SIG-M5 treated with dmso at 0.1 percent for 504 hours (cell line): ENCODE data around the gene IL6R.
A peak's percentile ranks its signal among the peaks of the same experiment; 100 is the strongest.
"Not testable (repeated sequence)": the region's sequence is repeated elsewhere in the genome, so short reads cannot be mapped to it uniquely, and the experiment has no call there.

Experiments
- DNase-seq: peaks from one replicate; lab custom pipeline; 2025; ENCODE audit not compliant: unreplicated experiment; lab: John Stamatoyannopoulos, UW

IL6R gene

DNA sequence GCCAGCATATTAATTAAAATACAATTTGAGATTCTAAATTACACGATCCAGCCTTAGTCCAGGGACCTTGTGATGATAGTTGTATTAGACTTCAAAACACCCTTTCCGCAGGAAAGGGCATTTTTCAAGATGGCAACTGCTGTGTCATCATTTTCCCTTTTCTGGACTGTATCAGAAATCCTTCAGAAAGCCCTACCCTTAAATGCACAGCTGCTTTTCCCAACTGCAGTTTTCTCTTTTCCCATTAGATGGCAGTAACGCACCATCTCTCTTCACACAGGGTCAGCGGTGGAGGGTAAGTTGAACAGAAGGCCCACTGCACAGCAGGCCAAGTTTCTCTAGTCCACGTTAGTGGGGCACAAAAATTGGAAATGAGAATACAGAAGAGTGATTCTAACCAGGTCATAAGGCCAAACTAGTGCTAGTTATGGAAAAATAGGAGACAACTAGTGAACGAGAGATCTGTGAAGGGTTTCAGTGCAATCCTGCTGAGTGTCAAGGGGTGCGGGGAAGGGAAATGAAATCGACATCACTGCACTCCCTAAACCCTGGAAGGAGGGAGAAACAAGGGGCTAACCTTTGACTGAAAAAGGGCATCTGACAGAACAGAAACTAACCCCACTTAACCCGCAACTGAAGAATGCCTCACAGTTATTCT, 74.8 kb downstream of the IL6R start:
- DNase-seq = peak; percentile 87

- DNase-seq = peak; percentile 68
Measured at GRCh38 chr1:154481053-154481452, 75.9 kb downstream of the IL6R start.

DNA sequence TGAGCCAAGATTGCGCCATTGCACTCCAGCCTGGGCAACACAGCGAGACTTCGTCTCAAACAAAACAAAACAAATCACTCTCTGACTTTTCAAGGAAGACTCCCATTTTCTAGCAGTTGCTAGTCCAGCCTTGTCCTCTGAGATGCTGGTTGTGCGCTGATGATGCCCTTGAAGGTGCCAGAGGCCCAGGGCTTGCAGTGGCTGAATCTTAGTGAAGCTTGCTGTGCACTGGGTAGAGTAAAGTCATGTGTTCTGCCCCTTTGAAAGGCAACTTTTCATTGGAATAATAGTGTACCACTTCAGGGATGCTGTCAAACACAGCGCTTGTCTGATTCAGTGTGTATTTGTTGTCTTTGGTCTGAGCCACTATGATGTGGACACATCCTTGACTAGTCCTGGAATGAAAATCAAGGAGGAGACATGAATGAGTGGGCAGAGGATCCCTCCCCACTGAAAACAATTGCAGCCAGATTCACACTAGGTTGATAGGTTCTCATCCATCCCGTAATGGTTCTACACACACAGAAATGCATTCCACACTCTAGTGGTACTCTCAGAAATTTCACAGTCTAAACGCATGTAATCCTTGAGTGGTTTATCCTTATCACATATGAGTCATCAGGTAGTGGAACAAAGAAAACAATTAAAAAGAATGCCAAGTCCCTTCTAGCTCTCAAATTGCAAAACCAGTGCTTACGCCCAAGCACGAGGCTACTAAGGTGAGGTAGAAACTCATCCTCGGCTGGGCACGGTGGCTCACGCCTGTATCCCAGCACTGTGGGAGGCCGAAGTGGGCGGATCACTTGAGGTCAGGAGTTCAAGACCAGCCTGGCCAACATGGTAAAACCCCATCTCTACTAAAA, 79.0 kb downstream of the IL6R start:
- DNase-seq = no peak

- peak; percentile 60 for DNase-seq
Measured at GRCh38 chr1:154485106-154485505, 80.0 kb downstream of the IL6R start.

DNA sequence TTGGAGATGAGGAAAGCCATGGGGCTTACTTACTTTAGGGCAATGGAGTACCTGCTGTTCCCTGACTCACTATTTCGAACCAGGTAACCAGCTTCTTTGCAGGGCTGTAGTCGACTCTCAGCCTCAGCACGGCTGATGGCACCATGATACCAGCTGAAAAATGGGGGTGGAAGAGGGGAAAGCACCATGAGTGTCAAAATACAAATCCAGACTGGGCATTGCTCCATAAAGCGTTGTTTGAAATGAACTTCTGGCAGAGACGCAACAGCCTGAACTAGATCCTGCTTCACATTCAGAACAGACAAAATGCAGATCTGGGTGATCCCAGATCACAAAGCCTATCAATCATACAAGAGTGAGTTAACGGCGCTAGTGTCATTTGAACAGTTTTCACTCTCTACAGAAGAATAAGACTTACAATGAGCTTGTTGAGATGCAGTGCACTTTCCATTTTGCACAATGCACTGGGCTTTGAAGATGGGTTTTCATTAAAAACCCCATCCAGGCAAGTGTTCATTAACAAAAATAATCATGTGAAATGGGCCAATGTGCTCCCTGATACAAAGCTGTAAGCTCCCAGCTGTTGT, 80.9 kb downstream of the IL6R start:
- DNase-seq = no peak

- not testable (repeated sequence) for DNase-seq
Measured at GRCh38 chr1:154486756-154487155, 81.6 kb downstream of the IL6R start.

DNA sequence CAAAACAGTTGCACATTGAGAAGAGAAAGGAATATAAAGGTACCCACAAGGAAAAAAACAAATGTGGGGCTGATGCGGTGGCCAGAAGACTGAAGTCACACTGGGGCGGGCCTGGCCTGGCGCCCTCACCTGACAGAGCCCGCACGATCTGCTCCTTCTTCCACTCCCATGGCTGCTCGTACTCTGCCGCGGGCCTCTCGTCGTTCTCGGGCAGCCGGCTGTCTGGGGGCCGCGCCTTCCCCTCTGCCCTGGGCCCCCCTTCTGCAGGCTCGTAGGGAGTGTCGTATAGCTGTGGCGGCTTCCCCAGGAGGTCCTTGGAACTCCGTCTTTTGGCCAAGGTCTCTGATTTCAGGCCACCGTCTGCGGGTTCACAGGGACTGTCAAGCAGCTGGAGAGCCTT, 83.8 kb downstream of the IL6R start:
- DNase-seq = no peak

- DNase-seq = no peak
Measured at GRCh38 chr1:154489695-154490274, 84.6 kb downstream of the IL6R start.

- no peak for DNase-seq
Measured at GRCh38 chr1:154490317-154490716, 85.2 kb downstream of the IL6R start.

- DNase-seq = no peak
Measured at GRCh38 chr1:154492115-154492514, 87.0 kb downstream of the IL6R start.

DNA sequence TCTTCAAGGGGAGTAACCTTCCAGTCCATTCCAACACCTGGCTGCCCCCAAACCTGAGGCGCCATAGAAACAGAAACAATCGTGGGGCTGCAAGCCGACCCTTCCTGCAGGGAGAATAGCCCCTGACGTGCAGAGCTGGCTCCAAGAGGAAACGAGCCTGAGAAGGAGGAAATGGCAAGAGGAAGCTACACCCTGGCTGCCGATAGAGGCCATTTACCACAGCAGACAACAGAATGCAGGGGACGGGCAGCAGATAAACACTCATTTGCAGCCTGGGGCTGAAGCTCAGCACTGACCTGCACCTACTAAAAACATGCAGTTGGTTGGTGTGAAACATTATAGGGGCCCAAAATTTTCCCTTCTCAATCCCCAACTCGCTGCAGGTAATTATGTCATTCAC, 88.1 kb downstream of the IL6R start:
- DNase-seq = peak; percentile 83

DNA sequence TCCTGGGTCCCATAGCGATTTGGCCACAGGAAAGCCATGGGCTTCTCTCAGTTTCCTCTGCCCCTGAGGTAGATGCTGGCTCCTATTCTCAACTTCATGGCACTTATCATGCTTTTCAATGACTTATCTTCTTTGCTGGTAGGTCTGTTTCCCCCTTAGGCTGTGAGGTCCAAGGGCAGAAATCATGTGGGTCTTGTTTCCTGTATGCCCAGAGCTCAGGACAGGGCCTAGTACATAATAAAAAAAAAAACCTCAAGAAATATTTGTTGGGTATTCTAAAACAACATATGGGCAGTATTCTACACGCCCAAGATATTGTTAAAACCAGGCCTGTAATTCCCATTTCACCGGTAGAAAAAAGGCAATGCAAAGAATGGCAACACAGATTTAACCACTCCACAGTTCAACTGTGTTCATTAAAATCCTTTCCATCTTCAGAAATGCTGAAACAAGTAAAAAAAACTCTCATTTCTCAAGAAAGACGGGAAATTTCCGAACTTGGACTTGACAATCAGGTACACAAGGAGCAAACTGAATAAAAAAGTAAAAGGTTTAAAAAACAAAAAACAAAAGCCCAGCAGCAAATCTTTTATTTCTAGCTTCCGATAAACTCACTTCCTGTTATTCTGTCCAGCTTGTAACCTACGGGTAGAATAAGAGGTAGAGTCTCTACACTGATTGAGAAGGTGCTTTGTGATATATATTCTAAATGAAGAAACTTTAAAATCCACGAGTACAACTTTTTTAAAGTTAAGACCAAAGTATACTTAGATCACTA, 90.5 kb downstream of the IL6R start:
- DNase-seq = no peak

GRCh38 chr1:154496383-154496782, 91.2 kb downstream of the IL6R start:
- no peak for DNase-seq

- DNase-seq = no peak
Measured at GRCh38 chr1:154497026-154497806, 92.1 kb downstream of the IL6R start.

DNA sequence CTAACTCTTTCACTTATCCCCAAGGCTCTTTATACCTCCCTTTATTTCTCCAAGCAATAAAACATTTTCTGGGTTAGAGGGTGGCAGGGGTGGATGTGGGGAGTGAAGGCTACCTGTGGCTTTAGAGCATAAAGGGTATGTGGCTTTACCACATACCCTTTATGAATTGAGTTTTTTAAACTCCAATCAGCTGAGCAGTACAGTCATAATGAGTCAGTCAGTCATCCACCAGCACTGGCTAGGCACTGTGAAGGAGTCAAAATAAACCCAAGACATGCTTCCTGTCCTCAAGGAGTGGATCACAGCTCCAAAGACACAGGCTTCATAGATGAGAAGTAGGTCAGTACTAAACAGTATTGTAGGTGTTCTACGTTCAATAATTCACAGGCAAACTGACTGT, 94.3 kb downstream of the IL6R start:
- no peak for DNase-seq

GRCh38 chr1:154500533-154500932, 95.4 kb downstream of the IL6R start:
- no peak for DNase-seq

- no peak for DNase-seq
Measured at GRCh38 chr1:154501423-154502065, 96.4 kb downstream of the IL6R start.

DNA sequence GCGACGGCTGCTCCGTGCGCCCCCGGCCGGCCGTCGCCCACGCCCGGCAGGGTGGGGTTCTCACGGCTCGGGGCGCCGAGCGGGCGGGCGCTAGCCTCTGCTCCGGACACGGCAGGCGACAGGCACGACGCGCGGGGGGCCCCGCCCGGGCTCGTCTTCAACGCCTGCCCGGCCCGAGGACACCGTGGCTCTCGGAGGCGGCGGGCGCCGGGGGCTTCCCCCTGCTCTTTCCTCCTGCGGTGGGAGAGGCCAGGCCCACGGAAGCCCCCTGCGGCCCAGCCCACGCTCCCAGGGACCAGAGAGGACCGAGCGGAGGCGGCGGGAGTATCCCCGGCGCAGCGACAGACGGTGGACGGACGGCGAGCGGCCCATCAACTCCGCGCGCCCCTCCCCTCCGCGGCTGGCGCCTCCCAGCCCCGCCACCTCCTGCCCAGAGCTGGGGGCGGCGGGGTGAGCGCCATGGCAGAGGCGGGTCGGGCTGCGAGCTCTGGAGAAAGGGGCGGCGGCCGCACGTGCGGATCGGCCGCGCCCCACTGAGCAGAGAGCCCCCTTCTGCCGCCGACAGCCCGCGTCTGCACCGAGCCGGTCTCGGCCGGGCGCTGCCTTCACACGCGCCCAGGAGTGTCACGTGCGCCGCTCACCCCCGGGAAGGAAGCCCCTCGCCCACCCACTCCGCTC, 97.1 kb downstream of the IL6R start, which contains the start of the genes SHE and TDRD10:
Gene SHE (minus strand): TSS at position 347 of the 678 bp plus-strand sequence. CDS start 386 bp downstream, outside the sequence.
Gene TDRD10 (plus strand): TSS at position 154 of the 678 bp plus-strand sequence. CDS start 4,685 bp downstream, outside the sequence.
- DNase-seq = no peak

DNA sequence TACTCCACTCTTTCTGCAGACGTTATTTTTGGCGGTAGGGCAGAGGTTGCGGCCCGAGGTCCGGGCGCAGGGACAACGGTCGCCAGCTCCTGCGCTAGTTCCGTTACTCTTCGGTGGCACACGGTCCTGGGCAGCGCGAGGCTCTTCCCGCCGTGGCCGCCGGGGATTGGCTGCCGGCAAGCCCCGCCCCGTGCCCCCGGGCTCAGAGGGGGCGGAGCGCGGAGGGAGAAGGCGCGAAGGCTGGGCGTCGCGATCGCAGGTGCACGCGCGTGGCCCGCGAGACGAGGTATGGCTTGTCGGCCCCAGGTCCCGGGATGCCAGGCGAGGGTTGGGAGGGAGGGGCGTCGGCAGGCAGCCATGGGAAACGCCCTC, 97.6 kb downstream of the IL6R start:
- DNase-seq = no peak
